ENCODE results near the gene PTPRE.

PTPRE gene

DNA sequence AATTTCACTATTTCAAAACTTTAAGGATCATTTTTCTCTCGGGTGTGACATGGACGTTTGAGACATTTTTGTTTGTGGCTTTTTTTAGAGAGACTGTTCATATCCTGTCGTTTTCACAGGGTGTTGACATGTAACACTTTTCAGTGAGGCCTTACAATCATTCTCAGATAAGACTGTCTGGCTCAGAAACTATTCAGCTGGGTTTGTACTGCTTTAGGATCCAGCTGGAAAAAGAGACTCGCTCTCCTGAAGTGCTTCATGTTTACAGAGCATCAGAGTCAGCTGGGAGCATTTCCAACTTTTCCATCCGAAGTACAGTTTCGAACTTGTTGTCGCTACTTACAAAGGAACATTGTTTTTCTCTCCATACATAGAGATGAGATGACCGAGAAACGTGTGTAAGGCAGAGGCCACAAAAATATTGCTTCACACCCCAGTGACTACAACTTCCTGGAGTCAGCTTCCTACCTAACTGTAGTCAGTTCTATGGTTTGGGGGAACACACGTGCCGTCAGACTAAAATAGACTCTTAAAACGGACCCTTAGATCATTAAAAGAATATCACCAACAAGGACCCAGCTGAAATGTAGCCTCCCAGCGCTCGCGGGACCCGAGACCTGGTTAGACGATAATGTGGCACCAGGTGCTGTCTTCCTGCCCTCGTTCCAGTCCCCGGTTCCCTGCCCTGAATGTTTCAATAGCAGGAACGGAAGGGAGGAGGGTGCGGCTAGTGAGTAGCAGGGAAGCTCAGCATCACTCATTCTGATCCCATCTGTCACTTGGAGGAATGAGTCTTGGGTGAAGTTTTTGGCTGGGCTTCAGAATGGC is 141.3 kb downstream of the PTPRE start:
- H3K4me2 ChIP-seq (ENCODE audit: low read depth, low read length, poor library complexity, severe bottlenecking): peak overlapping the region; percentile 91
- H3K27me3 ChIP-seq (ENCODE audit: insufficient read depth, low read length, poor library complexity, severe bottlenecking): no peaks in the 10 kb centered on the region
- peaks cover 52% of the 10 kb centered on the region for H3K79me2 ChIP-seq (ENCODE audit: insufficient read depth, low read length)
- no peaks in the 10 kb centered on the region for H3K9me2 ChIP-seq (replicated peaks; ENCODE audit: low read depth, low read length)
- TF ChIP-seq CTCF (conservative IDR thresholded peaks at IDR 0.05; ENCODE audit: low read length): no peak
- TF ChIP-seq EZH2phosphoT487 (IDR thresholded peaks at IDR 0.05; ENCODE audit: borderline replicate concordance): no peak
- peaks cover 43% of the 10 kb centered on the region for H3K4me1 ChIP-seq (ENCODE audit: insufficient read depth, low read length, poor library complexity, severe bottlenecking)
- peak overlapping the region; percentile 38 for H2AFZ ChIP-seq (ENCODE audit: low read length)
- H3K9ac ChIP-seq (ENCODE audit: low read depth, low read length, poor library complexity, severe bottlenecking): peak overlapping the region; percentile 78
- peak overlapping the region; percentile 84 for H3K4me3 ChIP-seq (ENCODE audit: low read length, poor library complexity, severe bottlenecking)
- H4K20me1 ChIP-seq (ENCODE audit: insufficient read depth, low read length, poor library complexity, severe bottlenecking): peaks cover 5% of the 10 kb centered on the region
- no peaks in the 10 kb centered on the region for H3F3A ChIP-seq (ENCODE audit: low read depth)
- H3K36me3 ChIP-seq (ENCODE audit: insufficient read depth, low read length): no peaks in the 10 kb centered on the region; the same call in 1 of the 2 replicates
- no peaks in the 10 kb centered on the region for H3K9me3 ChIP-seq (ENCODE audit: insufficient read depth, low read depth, low read length)

- TF ChIP-seq CTCF (conservative IDR thresholded peaks at IDR 0.05; ENCODE audit: low read length): no peak
- TF ChIP-seq EZH2phosphoT487 (IDR thresholded peaks at IDR 0.05; ENCODE audit: borderline replicate concordance): no peak
- Histone ChIP-seq H3F3A (ENCODE audit: low read depth) (no peaks in the 10 kb centered on the region), H3K4me3 (ENCODE audit: low read length, poor library complexity, severe bottlenecking) (peak overlapping the region; percentile 84), H3K4me2 (ENCODE audit: low read depth, low read length, poor library complexity, severe bottlenecking) (peak overlapping the region; percentile 91), H3K9me3 (ENCODE audit: insufficient read depth, low read depth, low read length) (no peaks in the 10 kb centered on the region), H3K9ac (ENCODE audit: low read depth, low read length, poor library complexity, severe bottlenecking) (peak overlapping the region; percentile 78), H3K36me3 (ENCODE audit: insufficient read depth, low read length) (no peaks in the 10 kb centered on the region; the same call in 1 of the 2 replicates), H3K9me2 (replicated peaks; ENCODE audit: low read depth, low read length) (no peaks in the 10 kb centered on the region), H3K27me3 (ENCODE audit: insufficient read depth, low read length, poor library complexity, severe bottlenecking) (no peaks in the 10 kb centered on the region), H4K20me1 (ENCODE audit: insufficient read depth, low read length, poor library complexity, severe bottlenecking) (peaks cover 5% of the 10 kb centered on the region), H3K79me2 (ENCODE audit: insufficient read depth, low read length) (peaks cover 52% of the 10 kb centered on the region), H3K4me1 (ENCODE audit: insufficient read depth, low read length, poor library complexity, severe bottlenecking) (peaks cover 43% of the 10 kb centered on the region), H2AFZ (ENCODE audit: low read length) (no peak overlapping the region)
Observed at GRCh38 chr10:128048819-128049210, 141.9 kb downstream of the PTPRE start.

GRCh38 chr10:128049226-128050120 is 142.6 kb downstream of the PTPRE start:
- no peaks in the 10 kb centered on the region for H3F3A ChIP-seq (ENCODE audit: low read depth)
- peak overlapping the region; percentile 78 for H3K9ac ChIP-seq (ENCODE audit: low read depth, low read length, poor library complexity, severe bottlenecking)
- H3K9me2 ChIP-seq (replicated peaks; ENCODE audit: low read depth, low read length): no peaks in the 10 kb centered on the region
- no peak for TF ChIP-seq EZH2phosphoT487 (IDR thresholded peaks at IDR 0.05; ENCODE audit: borderline replicate concordance)
- TF ChIP-seq CTCF (conservative IDR thresholded peaks at IDR 0.05; ENCODE audit: low read length): no peak
- H3K36me3 ChIP-seq (ENCODE audit: insufficient read depth, low read length): no peaks in the 10 kb centered on the region; the same call in 1 of the 2 replicates
- peaks cover 52% of the 10 kb centered on the region for H3K79me2 ChIP-seq (ENCODE audit: insufficient read depth, low read length)
- H2AFZ ChIP-seq (ENCODE audit: low read length): no peak overlapping the region
- peak overlapping the region; percentile 91 for H3K4me2 ChIP-seq (ENCODE audit: low read depth, low read length, poor library complexity, severe bottlenecking)
- H3K4me1 ChIP-seq (ENCODE audit: insufficient read depth, low read length, poor library complexity, severe bottlenecking): peaks cover 46% of the 10 kb centered on the region
- H3K27me3 ChIP-seq (ENCODE audit: insufficient read depth, low read length, poor library complexity, severe bottlenecking): no peaks in the 10 kb centered on the region
- H3K9me3 ChIP-seq (ENCODE audit: insufficient read depth, low read depth, low read length): no peaks in the 10 kb centered on the region
- H4K20me1 ChIP-seq (ENCODE audit: insufficient read depth, low read length, poor library complexity, severe bottlenecking): peaks cover 5% of the 10 kb centered on the region
- H3K4me3 ChIP-seq (ENCODE audit: low read length, poor library complexity, severe bottlenecking): peak overlapping the region; percentile 84

Measured in Loucy (cell line).